ENCODE results near the gene STXBP5L. TPM values are rescaled to one million over a fixed set of nuclear protein-coding genes. Genes with fewer than 3 reads are reported as not detected.
"Not testable (repeated sequence)": the region's sequence is repeated elsewhere in the genome, so short reads cannot be mapped to it uniquely, and the experiment has no call there.

STXBP5L gene
- total RNA-seq, 1 experiment from 2014 or later, result 5.9 TPM

DNA sequence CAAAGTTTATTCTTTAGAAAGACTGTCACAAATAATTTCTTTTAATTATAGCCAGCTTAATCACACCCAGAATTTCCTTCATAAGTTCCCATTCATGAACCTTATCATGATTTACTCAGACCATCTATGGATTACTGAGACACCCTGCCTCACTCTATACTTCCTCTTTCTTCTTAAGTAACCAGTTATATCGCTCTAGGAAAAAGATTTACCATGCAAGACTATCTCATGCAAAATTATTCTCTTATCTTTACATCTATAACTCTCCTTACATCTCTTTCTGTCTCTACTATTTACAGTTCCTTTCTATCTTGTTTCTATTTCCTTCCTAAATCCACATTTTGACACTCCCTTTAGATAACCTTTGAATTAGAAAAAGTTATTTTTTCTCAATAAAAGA lies 321.0 kb downstream of the STXBP5L start:
- Mint-ChIP-seq H3K27me3 (ENCODE audit: low read depth) (no peaks in the 10 kb centered on the region), H3K27ac (no peak overlapping the region), H3K4me1 (no peaks in the 10 kb centered on the region), H3K36me3 (no peaks in the 10 kb centered on the region), H3K9me3 (no peaks in the 10 kb centered on the region), H3K4me3 (no peak overlapping the region)
- no peak for ATAC-seq
- POLR2A ChIA-PET, result no interaction called here
- DNase-seq (ENCODE audit: low spot score), result no peak
- TF ChIP-seq CREB1 (CRISPR knock-in tag; IDR thresholded peaks at IDR 0.05), result no peak
- TF ChIP-seq ZNF121 (CRISPR knock-in tag; IDR thresholded peaks at IDR 0.05), result no peak
- TF ChIP-seq IRF2 (CRISPR knock-in tag; IDR thresholded peaks at IDR 0.05; ENCODE audit: borderline replicate concordance, low read depth), result no peak
- TF ChIP-seq RELA (CRISPR knock-in tag; IDR thresholded peaks at IDR 0.05; ENCODE audit: borderline replicate concordance), result no peak
- TF ChIP-seq, protein P1, sequence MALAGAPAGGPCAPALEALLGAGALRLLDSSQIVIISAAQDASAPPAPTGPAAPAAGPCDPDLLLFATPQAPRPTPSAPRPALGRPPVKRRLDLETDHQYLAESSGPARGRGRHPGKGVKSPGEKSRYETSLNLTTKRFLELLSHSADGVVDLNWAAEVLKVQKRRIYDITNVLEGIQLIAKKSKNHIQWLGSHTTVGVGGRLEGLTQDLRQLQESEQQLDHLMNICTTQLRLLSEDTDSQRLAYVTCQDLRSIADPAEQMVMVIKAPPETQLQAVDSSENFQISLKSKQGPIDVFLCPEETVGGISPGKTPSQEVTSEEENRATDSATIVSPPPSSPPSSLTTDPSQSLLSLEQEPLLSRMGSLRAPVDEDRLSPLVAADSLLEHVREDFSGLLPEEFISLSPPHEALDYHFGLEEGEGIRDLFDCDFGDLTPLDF (CRISPR knock-in tag; IDR thresholded peaks at IDR 0.05), result no peak
- no peak for TF ChIP-seq GTF2I (CRISPR knock-in tag; conservative IDR thresholded peaks at IDR 0.05)
- CTCF ChIA-PET, result no interaction called here

DNA sequence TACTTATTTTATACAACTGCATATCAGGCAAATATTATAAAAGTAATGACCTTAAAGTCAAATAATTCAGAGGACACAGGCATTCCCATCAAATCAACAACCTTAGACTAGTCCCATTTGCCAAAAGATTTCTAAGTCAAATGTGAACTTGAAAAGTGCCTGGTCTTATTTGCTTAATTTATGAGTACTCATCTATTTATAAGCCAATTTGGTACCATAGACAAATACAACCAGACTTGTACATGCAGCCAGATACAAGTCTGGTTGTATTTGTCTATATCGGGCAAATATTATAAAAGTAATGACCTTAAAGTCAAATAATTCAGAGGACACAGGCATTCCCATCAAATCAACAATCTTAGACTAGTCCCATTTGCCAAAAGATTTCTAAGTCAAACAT lies 322.2 kb downstream of the STXBP5L start:
- H3K27ac Mint-ChIP-seq; POLR2A ChIA-PET; ATAC-seq; CTCF ChIA-PET; H3K27me3 Mint-ChIP-seq (ENCODE audit: low read depth); H3K4me3 Mint-ChIP-seq; H3K9me3 Mint-ChIP-seq; DNase-seq (ENCODE audit: low spot score); H3K4me1 Mint-ChIP-seq; H3K36me3 Mint-ChIP-seq: not testable (repeated sequence)

DNA sequence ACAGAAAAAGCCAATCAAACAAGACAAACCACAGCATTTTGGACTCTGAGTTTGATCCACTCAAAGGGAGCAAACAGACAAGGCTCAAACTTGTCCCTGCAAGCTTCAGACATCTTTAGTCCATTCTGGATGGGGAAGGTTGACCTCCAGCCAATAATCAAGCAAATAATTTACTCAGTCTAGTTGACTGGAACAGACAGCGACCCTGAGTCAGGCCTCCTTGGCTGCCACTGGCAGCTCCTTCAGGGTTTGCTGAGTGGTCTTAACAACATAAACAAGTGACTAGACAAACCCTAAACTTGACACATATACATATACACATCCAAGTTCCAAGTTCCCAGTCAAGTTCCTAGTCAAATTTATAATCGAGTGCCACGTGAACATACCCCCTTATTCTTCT lies 323.9 kb downstream of the STXBP5L start:
- POLR2A ChIA-PET, result no interaction called here
- TF ChIP-seq, protein P2, sequence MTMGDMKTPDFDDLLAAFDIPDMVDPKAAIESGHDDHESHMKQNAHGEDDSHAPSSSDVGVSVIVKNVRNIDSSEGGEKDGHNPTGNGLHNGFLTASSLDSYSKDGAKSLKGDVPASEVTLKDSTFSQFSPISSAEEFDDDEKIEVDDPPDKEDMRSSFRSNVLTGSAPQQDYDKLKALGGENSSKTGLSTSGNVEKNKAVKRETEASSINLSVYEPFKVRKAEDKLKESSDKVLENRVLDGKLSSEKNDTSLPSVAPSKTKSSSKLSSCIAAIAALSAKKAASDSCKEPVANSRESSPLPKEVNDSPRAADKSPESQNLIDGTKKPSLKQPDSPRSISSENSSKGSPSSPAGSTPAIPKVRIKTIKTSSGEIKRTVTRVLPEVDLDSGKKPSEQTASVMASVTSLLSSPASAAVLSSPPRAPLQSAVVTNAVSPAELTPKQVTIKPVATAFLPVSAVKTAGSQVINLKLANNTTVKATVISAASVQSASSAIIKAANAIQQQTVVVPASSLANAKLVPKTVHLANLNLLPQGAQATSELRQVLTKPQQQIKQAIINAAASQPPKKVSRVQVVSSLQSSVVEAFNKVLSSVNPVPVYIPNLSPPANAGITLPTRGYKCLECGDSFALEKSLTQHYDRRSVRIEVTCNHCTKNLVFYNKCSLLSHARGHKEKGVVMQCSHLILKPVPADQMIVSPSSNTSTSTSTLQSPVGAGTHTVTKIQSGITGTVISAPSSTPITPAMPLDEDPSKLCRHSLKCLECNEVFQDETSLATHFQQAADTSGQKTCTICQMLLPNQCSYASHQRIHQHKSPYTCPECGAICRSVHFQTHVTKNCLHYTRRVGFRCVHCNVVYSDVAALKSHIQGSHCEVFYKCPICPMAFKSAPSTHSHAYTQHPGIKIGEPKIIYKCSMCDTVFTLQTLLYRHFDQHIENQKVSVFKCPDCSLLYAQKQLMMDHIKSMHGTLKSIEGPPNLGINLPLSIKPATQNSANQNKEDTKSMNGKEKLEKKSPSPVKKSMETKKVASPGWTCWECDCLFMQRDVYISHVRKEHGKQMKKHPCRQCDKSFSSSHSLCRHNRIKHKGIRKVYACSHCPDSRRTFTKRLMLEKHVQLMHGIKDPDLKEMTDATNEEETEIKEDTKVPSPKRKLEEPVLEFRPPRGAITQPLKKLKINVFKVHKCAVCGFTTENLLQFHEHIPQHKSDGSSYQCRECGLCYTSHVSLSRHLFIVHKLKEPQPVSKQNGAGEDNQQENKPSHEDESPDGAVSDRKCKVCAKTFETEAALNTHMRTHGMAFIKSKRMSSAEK (CRISPR knock-in tag; IDR thresholded peaks at IDR 0.05; ENCODE audit: borderline replicate concordance), result no peak
- TF ChIP-seq ZNF671 (CRISPR knock-in tag; IDR thresholded peaks at IDR 0.05) (no peak), ZNF232 (CRISPR knock-in tag; IDR thresholded peaks at IDR 0.05) (no peak), ZNF263 (CRISPR knock-in tag; IDR thresholded peaks at IDR 0.05; ENCODE audit: low read depth) (no peak), MXD4 (CRISPR knock-in tag; IDR thresholded peaks at IDR 0.05; ENCODE audit: borderline replicate concordance) (no peak), HMGA2 (CRISPR knock-in tag; IDR thresholded peaks at IDR 0.05) (no peak), ZNF219 (CRISPR knock-in tag; IDR thresholded peaks at IDR 0.05; ENCODE audit: borderline replicate concordance) (no peak), ZNF416 (CRISPR knock-in tag; IDR thresholded peaks at IDR 0.05) (no peak), FOXJ3 (CRISPR knock-in tag; IDR thresholded peaks at IDR 0.05; ENCODE audit: borderline replicate concordance) (no peak)
- TF ChIP-seq, protein P3, sequence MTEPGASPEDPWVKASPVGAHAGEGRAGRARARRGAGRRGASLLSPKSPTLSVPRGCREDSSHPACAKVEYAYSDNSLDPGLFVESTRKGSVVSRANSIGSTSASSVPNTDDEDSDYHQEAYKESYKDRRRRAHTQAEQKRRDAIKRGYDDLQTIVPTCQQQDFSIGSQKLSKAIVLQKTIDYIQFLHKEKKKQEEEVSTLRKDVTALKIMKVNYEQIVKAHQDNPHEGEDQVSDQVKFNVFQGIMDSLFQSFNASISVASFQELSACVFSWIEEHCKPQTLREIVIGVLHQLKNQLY (CRISPR knock-in tag; IDR thresholded peaks at IDR 0.05), result no peak
- TF ChIP-seq, protein P1 (CRISPR knock-in tag; IDR thresholded peaks at IDR 0.05), result no peak
- TF ChIP-seq, protein P4, sequence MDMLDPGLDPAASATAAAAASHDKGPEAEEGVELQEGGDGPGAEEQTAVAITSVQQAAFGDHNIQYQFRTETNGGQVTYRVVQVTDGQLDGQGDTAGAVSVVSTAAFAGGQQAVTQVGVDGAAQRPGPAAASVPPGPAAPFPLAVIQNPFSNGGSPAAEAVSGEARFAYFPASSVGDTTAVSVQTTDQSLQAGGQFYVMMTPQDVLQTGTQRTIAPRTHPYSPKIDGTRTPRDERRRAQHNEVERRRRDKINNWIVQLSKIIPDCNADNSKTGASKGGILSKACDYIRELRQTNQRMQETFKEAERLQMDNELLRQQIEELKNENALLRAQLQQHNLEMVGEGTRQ (CRISPR knock-in tag; IDR thresholded peaks at IDR 0.05), result no peak
- TF ChIP-seq, protein P5, sequence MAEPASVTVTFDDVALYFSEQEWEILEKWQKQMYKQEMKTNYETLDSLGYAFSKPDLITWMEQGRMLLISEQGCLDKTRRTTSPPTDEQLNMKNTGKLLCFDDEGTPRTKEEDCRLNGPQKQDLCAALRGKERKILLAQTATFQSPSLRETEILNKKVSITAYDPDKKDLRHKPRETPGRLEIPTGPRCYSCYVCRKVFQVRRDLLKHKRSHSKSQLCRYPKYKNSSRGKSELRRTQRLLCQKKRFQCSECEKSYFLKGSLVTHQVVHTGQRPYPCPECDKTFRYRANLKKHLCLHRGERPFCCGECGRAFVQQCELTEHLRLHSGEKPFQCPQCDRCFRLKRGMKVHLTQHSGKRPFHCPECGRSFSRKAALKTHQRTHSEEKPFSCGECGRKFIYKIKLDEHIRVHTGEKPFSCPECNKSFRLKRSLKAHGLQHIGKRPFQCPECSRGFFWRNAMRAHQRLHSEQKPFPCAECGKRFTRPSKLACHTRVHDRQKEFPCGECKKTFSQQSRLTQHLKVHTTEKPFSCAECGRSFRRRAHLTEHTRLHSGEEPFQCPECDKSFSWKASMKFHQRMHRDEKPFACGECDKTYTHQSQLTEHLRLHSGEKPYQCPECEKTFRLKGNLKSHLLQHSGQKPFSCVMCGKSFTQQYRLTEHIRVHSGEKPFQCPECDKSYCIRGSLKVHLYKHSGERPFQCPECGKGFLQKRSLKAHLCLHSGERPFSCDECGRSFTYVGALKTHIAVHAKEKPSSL (CRISPR knock-in tag; conservative IDR thresholded peaks at IDR 0.05), result no peak
- TF ChIP-seq, protein P6, sequence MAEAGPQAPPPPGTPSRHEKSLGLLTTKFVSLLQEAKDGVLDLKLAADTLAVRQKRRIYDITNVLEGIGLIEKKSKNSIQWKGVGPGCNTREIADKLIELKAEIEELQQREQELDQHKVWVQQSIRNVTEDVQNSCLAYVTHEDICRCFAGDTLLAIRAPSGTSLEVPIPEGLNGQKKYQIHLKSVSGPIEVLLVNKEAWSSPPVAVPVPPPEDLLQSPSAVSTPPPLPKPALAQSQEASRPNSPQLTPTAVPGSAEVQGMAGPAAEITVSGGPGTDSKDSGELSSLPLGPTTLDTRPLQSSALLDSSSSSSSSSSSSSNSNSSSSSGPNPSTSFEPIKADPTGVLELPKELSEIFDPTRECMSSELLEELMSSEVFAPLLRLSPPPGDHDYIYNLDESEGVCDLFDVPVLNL (CRISPR knock-in tag; IDR thresholded peaks at IDR 0.05; ENCODE audit: borderline replicate concordance, low read depth), result no peak
- TF ChIP-seq, protein P7, sequence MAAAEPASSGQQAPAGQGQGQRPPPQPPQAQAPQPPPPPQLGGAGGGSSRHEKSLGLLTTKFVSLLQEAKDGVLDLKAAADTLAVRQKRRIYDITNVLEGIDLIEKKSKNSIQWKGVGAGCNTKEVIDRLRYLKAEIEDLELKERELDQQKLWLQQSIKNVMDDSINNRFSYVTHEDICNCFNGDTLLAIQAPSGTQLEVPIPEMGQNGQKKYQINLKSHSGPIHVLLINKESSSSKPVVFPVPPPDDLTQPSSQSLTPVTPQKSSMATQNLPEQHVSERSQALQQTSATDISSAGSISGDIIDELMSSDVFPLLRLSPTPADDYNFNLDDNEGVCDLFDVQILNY (CRISPR knock-in tag; IDR thresholded peaks at IDR 0.05), result no peak

More for the DNA sequence above, 323.9 kb downstream of the STXBP5L start:
- DNase-seq (ENCODE audit: low spot score), result no peak
- ATAC-seq, result no peak
- H3K27ac Mint-ChIP-seq, result no peak overlapping the region
- CTCF ChIA-PET, result interaction anchor here (0.7 to 1.0 kb wide), 3 partner anchors 9 to 664 kb away, joined by 3 to 4 read pairs (median 4); no protein-coding TSS in a partner anchor
- H3K9me3 Mint-ChIP-seq, result no peaks in the 10 kb centered on the region
- H3K4me1 Mint-ChIP-seq, result no peaks in the 10 kb centered on the region
- H3K4me3 Mint-ChIP-seq, result no peak overlapping the region
- no peaks in the 10 kb centered on the region for H3K36me3 Mint-ChIP-seq
- no peaks in the 10 kb centered on the region for H3K27me3 Mint-ChIP-seq (ENCODE audit: low read depth)

Data from WTC11 (cell line).